ENCODE results near the gene KIT.

Gene KIT

GRCh38 chr4:54780149-54780495 lies 122.4 kb downstream of the KIT start:
- Histone ChIP-seq H3K4me1 (ENCODE audit: control insufficient read depth, insufficient read depth, low read length, unreplicated experiment) (peaks cover 14% of the 10 kb centered on the region), H3K27ac (ENCODE audit: low read depth, low read length) (no peak overlapping the region), H3K79me2 (ENCODE audit: control insufficient read depth, insufficient read depth, low read length, unreplicated experiment) (no peaks in the 10 kb centered on the region), H3K36me3 (ENCODE audit: insufficient read depth, low read length) (no peaks in the 10 kb centered on the region), H3K27me3 (ENCODE audit: insufficient read depth, low read length) (peaks cover 32% of the 10 kb centered on the region), H3K4me3 (ENCODE audit: low read depth, low read length) (no peak overlapping the region), H2AFZ (ENCODE audit: low read length, unreplicated experiment) (no peak overlapping the region)

GRCh38 chr4:54781756-54782155 lies 124.0 kb downstream of the KIT start:
- Histone ChIP-seq H2AFZ (ENCODE audit: low read length, unreplicated experiment) (no peak overlapping the region), H3K36me3 (ENCODE audit: insufficient read depth, low read length) (no peaks in the 10 kb centered on the region), H3K27me3 (ENCODE audit: insufficient read depth, low read length) (peaks cover 17% of the 10 kb centered on the region), H3K79me2 (ENCODE audit: control insufficient read depth, insufficient read depth, low read length, unreplicated experiment) (no peaks in the 10 kb centered on the region), H3K4me3 (ENCODE audit: low read depth, low read length) (no peak overlapping the region), H3K4me1 (ENCODE audit: control insufficient read depth, insufficient read depth, low read length, unreplicated experiment) (peaks cover 14% of the 10 kb centered on the region), H3K27ac (ENCODE audit: low read depth, low read length) (no peak overlapping the region)

- no peaks in the 10 kb centered on the region for H3K79me2 ChIP-seq (ENCODE audit: control insufficient read depth, insufficient read depth, low read length, unreplicated experiment)
- peak overlapping the region; percentile 94 for H2AFZ ChIP-seq (ENCODE audit: low read length, unreplicated experiment)
- H3K36me3 ChIP-seq (ENCODE audit: insufficient read depth, low read length): no peaks in the 10 kb centered on the region
- H3K27ac ChIP-seq (ENCODE audit: low read depth, low read length): peak overlapping the region; percentile 44; the same call in 1 of the 2 replicates
- H3K4me1 ChIP-seq (ENCODE audit: control insufficient read depth, insufficient read depth, low read length, unreplicated experiment): peaks cover 14% of the 10 kb centered on the region
- peak overlapping the region; percentile 48 for H3K4me3 ChIP-seq (ENCODE audit: low read depth, low read length)
- H3K27me3 ChIP-seq (ENCODE audit: insufficient read depth, low read length): peaks cover 8% of the 10 kb centered on the region
Observed at GRCh38 chr4:54783402-54784110, 125.8 kb downstream of the KIT start.

GRCh38 chr4:54784161-54784671 lies 126.5 kb downstream of the KIT start:
- peak overlapping the region; percentile 48 for H3K4me3 ChIP-seq (ENCODE audit: low read depth, low read length)
- H3K79me2 ChIP-seq (ENCODE audit: control insufficient read depth, insufficient read depth, low read length, unreplicated experiment): no peaks in the 10 kb centered on the region
- peak overlapping the region; percentile 45; the same call in 1 of the 2 replicates for H3K27ac ChIP-seq (ENCODE audit: low read depth, low read length)
- peaks cover 14% of the 10 kb centered on the region for H3K4me1 ChIP-seq (ENCODE audit: control insufficient read depth, insufficient read depth, low read length, unreplicated experiment)
- H3K27me3 ChIP-seq (ENCODE audit: insufficient read depth, low read length): peaks cover 6% of the 10 kb centered on the region; the same call in 1 of the 2 replicates
- H2AFZ ChIP-seq (ENCODE audit: low read length, unreplicated experiment): peak overlapping the region; percentile 94
- H3K36me3 ChIP-seq (ENCODE audit: insufficient read depth, low read length): no peaks in the 10 kb centered on the region

All from ACC112 (cell line).